Epithelial cell of proximal tubule (primary cell): ENCODE measurements around the gene TTC21A. TPM values are rescaled to one million over a fixed set of nuclear protein-coding genes. Genes with fewer than 3 reads are reported as not detected.
A peak's percentile ranks its signal among the peaks of the same experiment; 100 is the strongest.

Experiments used
- DNase-seq: peaks from one replicate; pipeline ENCODE4 v3.0.0-alpha.2; 2011; ENCODE audit warnings: low read depth
- H3K4me3 ChIP-seq: 2 replicates; pipeline ENCODE4 v1.5.1; 2011; ENCODE audit warnings: low read depth, mild to moderate bottlenecking, low read length
- total RNA-seq: library from RNA; depleted of rRNA; stranded (reverse); fragments of >200 nt; gene quantifications from 2 replicates; pipeline ENCODE4 v1.2.3, GENCODE V29; 2015
- TF ChIP-seq, protein P1 (sequence below): conservative IDR thresholded peaks from 2 replicates; pipeline ENCODE4 v1.5.1; 2012; ENCODE audit warnings: low read depth, mild to moderate bottlenecking, low read length

Gene TTC21A
- total RNA-seq, 1 donor from 2014 or later, result 0.86 TPM

DNA sequence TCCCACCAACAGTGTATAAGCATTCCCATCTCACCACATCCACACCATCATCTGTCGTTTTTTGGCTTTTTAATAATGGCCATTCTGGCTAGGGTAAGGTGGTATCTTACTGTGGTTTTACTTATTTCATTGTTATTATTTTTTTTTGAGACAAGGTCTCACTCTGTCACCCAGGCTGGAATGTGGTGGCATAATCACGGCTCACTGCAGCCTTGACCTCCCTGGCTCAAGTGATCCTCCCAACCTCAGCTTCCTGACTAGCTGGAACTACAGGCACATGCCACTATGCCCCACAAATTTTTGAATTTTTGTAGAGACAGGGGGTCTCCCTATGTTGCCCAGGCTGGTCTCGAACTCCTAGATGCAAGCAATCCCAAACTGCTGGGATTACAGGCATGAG lies 56.9 kb downstream of the TTC21A start:
- no peak for DNase-seq
- TF ChIP-seq, protein P1, sequence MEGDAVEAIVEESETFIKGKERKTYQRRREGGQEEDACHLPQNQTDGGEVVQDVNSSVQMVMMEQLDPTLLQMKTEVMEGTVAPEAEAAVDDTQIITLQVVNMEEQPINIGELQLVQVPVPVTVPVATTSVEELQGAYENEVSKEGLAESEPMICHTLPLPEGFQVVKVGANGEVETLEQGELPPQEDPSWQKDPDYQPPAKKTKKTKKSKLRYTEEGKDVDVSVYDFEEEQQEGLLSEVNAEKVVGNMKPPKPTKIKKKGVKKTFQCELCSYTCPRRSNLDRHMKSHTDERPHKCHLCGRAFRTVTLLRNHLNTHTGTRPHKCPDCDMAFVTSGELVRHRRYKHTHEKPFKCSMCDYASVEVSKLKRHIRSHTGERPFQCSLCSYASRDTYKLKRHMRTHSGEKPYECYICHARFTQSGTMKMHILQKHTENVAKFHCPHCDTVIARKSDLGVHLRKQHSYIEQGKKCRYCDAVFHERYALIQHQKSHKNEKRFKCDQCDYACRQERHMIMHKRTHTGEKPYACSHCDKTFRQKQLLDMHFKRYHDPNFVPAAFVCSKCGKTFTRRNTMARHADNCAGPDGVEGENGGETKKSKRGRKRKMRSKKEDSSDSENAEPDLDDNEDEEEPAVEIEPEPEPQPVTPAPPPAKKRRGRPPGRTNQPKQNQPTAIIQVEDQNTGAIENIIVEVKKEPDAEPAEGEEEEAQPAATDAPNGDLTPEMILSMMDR, result no peak

GRCh38 chr3:39165518-39165917 lies 58.0 kb downstream of the TTC21A start:
- H3K4me3 ChIP-seq, result no peak overlapping the region
- no peak for DNase-seq
- TF ChIP-seq, protein P1, result no peak

More for the DNA sequence above, 56.9 kb downstream of the TTC21A start:
- no peak overlapping the region for H3K4me3 ChIP-seq

DNA sequence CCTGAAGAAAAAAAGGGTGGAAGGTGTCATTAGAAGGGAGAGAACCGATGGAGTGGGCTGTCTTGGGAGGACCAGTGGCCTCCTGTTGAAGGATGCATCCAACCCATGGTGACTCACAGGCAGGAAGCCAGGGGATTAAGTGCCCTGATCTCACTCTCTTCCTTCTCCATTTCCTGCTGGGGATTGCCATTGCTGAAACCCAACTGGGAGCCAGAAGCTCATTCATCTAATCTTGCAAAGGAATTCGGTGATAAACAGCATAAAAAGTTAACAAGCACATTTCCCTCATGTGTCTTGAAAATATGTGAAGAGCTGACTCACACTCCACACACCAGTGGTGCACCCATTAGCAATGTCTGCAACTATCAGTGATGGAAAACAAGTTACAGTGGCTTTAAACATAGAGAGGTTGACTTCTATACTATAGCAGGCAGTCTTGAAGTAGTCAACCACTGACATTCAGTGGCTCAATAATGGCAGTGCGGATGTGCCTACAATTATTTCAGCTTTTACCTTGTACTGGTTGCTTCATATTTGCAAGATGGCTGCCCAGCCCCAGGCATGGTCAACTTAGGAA lies 58.7 kb downstream of the TTC21A start:
- H3K4me3 ChIP-seq, result no peak overlapping the region
- TF ChIP-seq, protein P1, result no peak
- no peak for DNase-seq

- TF ChIP-seq, protein P1, result no peak
- no peak overlapping the region for H3K4me3 ChIP-seq
Observed at GRCh38 chr3:39166932-39167532, 59.6 kb downstream of the TTC21A start.

DNA sequence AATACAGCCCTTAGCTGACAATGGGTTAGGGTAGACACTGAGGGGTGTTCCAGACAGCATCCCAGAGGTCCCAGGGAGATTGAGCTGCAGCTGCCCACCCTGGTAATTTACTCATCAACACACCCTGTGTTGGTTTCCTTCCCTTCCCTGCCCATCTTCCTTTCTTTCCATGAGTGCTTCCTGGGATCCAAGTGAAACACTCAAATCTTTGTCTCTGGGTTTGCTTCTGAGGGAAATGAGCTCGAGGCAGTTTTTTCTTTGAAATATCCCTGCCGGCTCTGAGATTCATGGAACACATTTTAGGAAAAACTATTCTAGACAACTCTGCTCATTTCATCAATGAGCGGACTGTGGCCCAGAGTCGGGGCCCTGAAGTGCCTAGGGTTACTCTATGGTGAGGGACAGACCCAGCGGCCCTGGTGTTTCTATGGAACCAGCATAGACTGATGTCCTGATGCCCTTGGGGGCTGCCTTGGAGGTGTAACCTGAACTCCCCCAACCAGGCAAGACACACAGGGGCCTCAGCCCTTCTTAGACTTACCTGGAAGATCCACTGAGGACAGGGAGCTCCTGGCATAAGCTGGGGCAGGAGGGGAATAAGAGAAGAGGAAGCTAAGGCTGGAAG lies 60.8 kb downstream of the TTC21A start:
- no peak for DNase-seq
- H3K4me3 ChIP-seq, result no peak overlapping the region
- TF ChIP-seq, protein P1, result no peak

More at GRCh38 chr3:39166932-39167532, 59.6 kb downstream of the TTC21A start:
- DNase-seq, result peak; percentile 78

DNA sequence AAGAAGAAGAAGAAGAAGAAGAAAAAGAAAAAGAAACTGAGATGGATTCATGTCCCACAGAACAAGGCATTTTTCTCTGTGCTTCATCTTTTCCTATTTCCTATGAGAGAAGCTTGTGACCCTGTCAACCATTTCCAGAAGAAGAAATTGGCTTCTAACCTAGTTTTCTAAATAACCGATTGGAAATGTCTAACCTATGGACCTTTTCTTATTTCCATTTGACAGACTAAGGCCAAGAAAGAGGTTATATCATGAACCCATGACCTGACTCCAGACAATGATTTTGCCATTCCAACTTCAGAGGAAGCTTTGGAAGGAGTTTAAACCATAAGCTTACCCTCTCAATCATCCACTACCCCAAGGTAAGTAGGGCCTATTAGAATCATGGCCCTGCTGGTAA lies 62.2 kb downstream of the TTC21A start:
- no peak overlapping the region for H3K4me3 ChIP-seq
- TF ChIP-seq, protein P1, result no peak
- no peak for DNase-seq
